K562 (cell line): ENCODE results near the gene ARMCX2. TPM values are rescaled to one million over a fixed set of nuclear protein-coding genes. Genes with fewer than 3 reads are reported as not detected.

Experiments used
- BRD9 ChIP-seq: fragments of 450-650 bp; IDR thresholded peaks from 2 replicates; pipeline ENCODE4 v1.6.1; 2018; ENCODE audit warnings: low read depth; ENCODE audit not compliant: partially characterized antibody
- ELF2 ChIP-seq: fragments of 250-450 bp; sonication (Bioruptor Pico); IDR thresholded peaks from 2 replicates; pipeline ENCODE4 v1.5.0; 2021; ENCODE audit warnings: mild to moderate bottlenecking
- HLTF ChIP-seq: fragments of 450-650 bp; IDR thresholded peaks from 2 replicates; pipeline ENCODE4 v1.6.1; 2016
- MEIS2 ChIP-seq: fragments of 450-650 bp; IDR thresholded peaks from 2 replicates; pipeline ENCODE4 v1.6.1; 2014; ENCODE audit warnings: mild to moderate bottlenecking; ENCODE audit not compliant: partially characterized antibody
- NEUROD1 ChIP-seq: fragments of 150-350 bp; IDR thresholded peaks from 2 replicates; pipeline ENCODE4 v1.6.1; 2014; ENCODE audit warnings: borderline replicate concordance, low read length, low read depth; ENCODE audit not compliant: partially characterized antibody
- TAF1 ChIP-seq: IDR thresholded peaks from 2 replicates; pipeline ENCODE4 v1.6.1; 2011; ENCODE audit warnings: mild to moderate bottlenecking, low read length, moderate library complexity; ENCODE audit not compliant: insufficient read depth, control insufficient read depth, severe bottlenecking; ENCODE audit errors: extremely low read depth
- TEAD1 ChIP-seq, 2 experiments: fragments of 450-650 bp in 1 of 2; sonication (generic) in 1 of 2; formaldehyde crosslinking; IDR thresholded peaks; 2 replicates each; pipeline versions ENCODE4 v1.4.0 to v1.8.0; 2020 to 2022; ENCODE audit warnings: mild to moderate bottlenecking in 2 of 2, missing genetic modification reagents in 1 of 2
- TRIM24 ChIP-seq, 2 experiments: fragments of 450-650 bp; IDR thresholded peaks; 2 replicates each; pipeline ENCODE4 v1.6.1; 2016
- polyA plus RNA-seq, 8 experiments: library from polyadenylated mRNA; depleted of rRNA in 4 of 8; stranded (reverse) in 5 of 8; unstranded in 3 of 8; fragments of >200 nt; fragmentation: Nextera tagmentation in 2 of 8; fragmentation: Illumina TruSeq in 1 of 8; extraction: Ambion mirVana in 2 of 8; extraction: Trizol in 1 of 8; gene quantifications; 2 replicates each; pipeline versions ENCODE4 v1.2.1 to v1.2.3, GENCODE V29; 2011 to 2014; ENCODE audit warnings: inconsistent platforms in 1 of 8, missing spikeins in 1 of 8
- total RNA-seq, 7 experiments: library from RNA; depleted of rRNA in 6 of 7; stranded (reverse); fragments of >200 nt in 6 of 7; fragmentation: Illumina TruSeq in 2 of 7; extraction: Trizol in 2 of 7; gene quantifications; 2 replicates each; pipeline versions ENCODE4 v1.2.1 to v1.2.3, GENCODE V29; 2011 to 2021; ENCODE audit warnings: low replicate concordance in 1 of 7
- TF ChIP-seq, protein P1 (sequence below): fragments of 200-600 bp; sonication (generic); IDR thresholded peaks from one replicate; pipeline ENCODE4 v1.6.1; 2012; ENCODE audit warnings: mild to moderate bottlenecking, low read depth, low read length, inconsistent platforms
- TF ChIP-seq, protein P2 (sequence below): fragments of 450-650 bp; formaldehyde crosslinking; IDR thresholded peaks from 2 replicates; pipeline ENCODE4 v1.4.0; 2020; ENCODE audit warnings: mild to moderate bottlenecking, moderate library complexity
- TF ChIP-seq, protein P3 (sequence below): fragments of 450-650 bp; IDR thresholded peaks from 2 replicates; pipeline ENCODE4 v1.6.1; 2016
- TF ChIP-seq, protein P4 (sequence below): fragments of 250-450 bp; sonication (Bioruptor Pico); IDR thresholded peaks from 2 replicates; pipeline ENCODE4 v1.6.1; 2021; ENCODE audit warnings: mild to moderate bottlenecking

ARMCX2 gene
- total and polyA plus RNA-seq, 9 of the 15 experiments (the other 6 are each of a cell fraction or from before 2014, with no cell fraction given) = 0.03 to 0.16 TPM; not detected in 7

DNA sequence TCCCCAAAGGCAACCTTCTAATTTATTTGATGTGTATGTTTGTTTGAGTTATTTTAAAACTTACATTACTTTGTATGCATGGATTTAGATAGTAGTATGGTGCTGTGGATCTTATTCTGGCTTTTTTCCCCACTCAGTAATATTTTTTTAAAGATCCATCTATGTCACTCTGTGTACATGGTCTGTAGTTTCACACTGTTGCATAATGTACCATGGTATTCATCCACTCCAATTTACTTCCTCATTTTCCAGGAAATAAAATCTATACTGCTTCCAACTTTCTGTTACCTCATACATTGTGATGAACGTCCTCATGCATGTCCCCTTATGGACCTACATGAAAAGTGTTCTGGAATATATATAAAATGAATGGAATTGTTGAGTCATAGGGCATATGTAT, 17.6 kb downstream of the ARMCX2 start (continued):
- TF ChIP-seq, protein P1, sequence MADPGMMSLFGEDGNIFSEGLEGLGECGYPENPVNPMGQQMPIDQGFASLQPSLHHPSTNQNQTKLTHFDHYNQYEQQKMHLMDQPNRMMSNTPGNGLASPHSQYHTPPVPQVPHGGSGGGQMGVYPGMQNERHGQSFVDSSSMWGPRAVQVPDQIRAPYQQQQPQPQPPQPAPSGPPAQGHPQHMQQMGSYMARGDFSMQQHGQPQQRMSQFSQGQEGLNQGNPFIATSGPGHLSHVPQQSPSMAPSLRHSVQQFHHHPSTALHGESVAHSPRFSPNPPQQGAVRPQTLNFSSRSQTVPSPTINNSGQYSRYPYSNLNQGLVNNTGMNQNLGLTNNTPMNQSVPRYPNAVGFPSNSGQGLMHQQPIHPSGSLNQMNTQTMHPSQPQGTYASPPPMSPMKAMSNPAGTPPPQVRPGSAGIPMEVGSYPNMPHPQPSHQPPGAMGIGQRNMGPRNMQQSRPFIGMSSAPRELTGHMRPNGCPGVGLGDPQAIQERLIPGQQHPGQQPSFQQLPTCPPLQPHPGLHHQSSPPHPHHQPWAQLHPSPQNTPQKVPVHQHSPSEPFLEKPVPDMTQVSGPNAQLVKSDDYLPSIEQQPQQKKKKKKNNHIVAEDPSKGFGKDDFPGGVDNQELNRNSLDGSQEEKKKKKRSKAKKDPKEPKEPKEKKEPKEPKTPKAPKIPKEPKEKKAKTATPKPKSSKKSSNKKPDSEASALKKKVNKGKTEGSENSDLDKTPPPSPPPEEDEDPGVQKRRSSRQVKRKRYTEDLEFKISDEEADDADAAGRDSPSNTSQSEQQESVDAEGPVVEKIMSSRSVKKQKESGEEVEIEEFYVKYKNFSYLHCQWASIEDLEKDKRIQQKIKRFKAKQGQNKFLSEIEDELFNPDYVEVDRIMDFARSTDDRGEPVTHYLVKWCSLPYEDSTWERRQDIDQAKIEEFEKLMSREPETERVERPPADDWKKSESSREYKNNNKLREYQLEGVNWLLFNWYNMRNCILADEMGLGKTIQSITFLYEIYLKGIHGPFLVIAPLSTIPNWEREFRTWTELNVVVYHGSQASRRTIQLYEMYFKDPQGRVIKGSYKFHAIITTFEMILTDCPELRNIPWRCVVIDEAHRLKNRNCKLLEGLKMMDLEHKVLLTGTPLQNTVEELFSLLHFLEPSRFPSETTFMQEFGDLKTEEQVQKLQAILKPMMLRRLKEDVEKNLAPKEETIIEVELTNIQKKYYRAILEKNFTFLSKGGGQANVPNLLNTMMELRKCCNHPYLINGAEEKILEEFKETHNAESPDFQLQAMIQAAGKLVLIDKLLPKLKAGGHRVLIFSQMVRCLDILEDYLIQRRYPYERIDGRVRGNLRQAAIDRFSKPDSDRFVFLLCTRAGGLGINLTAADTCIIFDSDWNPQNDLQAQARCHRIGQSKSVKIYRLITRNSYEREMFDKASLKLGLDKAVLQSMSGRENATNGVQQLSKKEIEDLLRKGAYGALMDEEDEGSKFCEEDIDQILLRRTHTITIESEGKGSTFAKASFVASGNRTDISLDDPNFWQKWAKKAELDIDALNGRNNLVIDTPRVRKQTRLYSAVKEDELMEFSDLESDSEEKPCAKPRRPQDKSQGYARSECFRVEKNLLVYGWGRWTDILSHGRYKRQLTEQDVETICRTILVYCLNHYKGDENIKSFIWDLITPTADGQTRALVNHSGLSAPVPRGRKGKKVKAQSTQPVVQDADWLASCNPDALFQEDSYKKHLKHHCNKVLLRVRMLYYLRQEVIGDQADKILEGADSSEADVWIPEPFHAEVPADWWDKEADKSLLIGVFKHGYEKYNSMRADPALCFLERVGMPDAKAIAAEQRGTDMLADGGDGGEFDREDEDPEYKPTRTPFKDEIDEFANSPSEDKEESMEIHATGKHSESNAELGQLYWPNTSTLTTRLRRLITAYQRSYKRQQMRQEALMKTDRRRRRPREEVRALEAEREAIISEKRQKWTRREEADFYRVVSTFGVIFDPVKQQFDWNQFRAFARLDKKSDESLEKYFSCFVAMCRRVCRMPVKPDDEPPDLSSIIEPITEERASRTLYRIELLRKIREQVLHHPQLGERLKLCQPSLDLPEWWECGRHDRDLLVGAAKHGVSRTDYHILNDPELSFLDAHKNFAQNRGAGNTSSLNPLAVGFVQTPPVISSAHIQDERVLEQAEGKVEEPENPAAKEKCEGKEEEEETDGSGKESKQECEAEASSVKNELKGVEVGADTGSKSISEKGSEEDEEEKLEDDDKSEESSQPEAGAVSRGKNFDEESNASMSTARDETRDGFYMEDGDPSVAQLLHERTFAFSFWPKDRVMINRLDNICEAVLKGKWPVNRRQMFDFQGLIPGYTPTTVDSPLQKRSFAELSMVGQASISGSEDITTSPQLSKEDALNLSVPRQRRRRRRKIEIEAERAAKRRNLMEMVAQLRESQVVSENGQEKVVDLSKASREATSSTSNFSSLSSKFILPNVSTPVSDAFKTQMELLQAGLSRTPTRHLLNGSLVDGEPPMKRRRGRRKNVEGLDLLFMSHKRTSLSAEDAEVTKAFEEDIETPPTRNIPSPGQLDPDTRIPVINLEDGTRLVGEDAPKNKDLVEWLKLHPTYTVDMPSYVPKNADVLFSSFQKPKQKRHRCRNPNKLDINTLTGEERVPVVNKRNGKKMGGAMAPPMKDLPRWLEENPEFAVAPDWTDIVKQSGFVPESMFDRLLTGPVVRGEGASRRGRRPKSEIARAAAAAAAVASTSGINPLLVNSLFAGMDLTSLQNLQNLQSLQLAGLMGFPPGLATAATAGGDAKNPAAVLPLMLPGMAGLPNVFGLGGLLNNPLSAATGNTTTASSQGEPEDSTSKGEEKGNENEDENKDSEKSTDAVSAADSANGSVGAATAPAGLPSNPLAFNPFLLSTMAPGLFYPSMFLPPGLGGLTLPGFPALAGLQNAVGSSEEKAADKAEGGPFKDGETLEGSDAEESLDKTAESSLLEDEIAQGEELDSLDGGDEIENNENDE = no peak
- TF ChIP-seq, protein P2, sequence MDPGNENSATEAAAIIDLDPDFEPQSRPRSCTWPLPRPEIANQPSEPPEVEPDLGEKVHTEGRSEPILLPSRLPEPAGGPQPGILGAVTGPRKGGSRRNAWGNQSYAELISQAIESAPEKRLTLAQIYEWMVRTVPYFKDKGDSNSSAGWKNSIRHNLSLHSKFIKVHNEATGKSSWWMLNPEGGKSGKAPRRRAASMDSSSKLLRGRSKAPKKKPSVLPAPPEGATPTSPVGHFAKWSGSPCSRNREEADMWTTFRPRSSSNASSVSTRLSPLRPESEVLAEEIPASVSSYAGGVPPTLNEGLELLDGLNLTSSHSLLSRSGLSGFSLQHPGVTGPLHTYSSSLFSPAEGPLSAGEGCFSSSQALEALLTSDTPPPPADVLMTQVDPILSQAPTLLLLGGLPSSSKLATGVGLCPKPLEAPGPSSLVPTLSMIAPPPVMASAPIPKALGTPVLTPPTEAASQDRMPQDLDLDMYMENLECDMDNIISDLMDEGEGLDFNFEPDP (CRISPR knock-in tag) = no peak
- TF ChIP-seq, protein P3, sequence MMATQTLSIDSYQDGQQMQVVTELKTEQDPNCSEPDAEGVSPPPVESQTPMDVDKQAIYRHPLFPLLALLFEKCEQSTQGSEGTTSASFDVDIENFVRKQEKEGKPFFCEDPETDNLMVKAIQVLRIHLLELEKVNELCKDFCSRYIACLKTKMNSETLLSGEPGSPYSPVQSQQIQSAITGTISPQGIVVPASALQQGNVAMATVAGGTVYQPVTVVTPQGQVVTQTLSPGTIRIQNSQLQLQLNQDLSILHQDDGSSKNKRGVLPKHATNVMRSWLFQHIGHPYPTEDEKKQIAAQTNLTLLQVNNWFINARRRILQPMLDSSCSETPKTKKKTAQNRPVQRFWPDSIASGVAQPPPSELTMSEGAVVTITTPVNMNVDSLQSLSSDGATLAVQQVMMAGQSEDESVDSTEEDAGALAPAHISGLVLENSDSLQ = peak; percentile 70; the same call in 1 of the 2 replicates
- TF ChIP-seq TRIM24 (IDR thresholded peaks at IDR 0.05) (peak; percentile 30 to 60; a peak in 2 of 4 replicates), NEUROD1 (no peak), HLTF (no peak), BRD9 (no peak), TEAD1 (CRISPR knock-in tag; IDR thresholded peaks at IDR 0.05) (no peak), ELF2 (CRISPR knock-in tag) (no peak), MEIS2 (peak; percentile 45), TAF1 (no peak)
- TF ChIP-seq, protein P4, sequence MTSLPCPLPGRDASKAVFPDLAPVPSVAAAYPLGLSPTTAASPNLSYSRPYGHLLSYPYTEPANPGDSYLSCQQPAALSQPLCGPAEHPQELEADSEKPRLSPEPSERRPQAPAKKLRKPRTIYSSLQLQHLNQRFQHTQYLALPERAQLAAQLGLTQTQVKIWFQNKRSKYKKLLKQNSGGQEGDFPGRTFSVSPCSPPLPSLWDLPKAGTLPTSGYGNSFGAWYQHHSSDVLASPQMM (CRISPR knock-in tag) = no peak
